Caco-2 (cell line): ENCODE data around the gene PPP1R9B. TPM values are rescaled to one million over a fixed set of nuclear protein-coding genes. Genes with fewer than 3 reads are reported as not detected.

Experiments
- BruUV-seq: library from RNA; stranded (reverse); fragments of 400-500 nt; replicated peaks from 2 replicates; lab custom pipeline; 2021; lab: Mats Ljungman, UMichigan
- CTCF ChIA-PET: fragments of 300-600 bp; sonication (Branson Sonifier 250); formaldehyde crosslinking; loops from one replicate; lab custom pipeline; 2022; ENCODE audit warnings: antibody characterized with exemption; lab: Charles Lee
- POLR2A ChIA-PET: fragments of 300-600 bp; sonication (Branson Sonifier 250); formaldehyde crosslinking; loops from one replicate; lab custom pipeline; 2022; ENCODE audit warnings: antibody characterized with exemption; lab: Charles Lee
- DNase-seq, 2 experiments: peaks; one replicate each; pipeline versions ENCODE4 v3.0.0 to v3.0.0-alpha.2; 2020 to 2022
- H3K27me3 ChIP-seq: replicated peaks from 2 replicates; pipeline ENCODE4 v1.6.0; 2011; ENCODE audit warnings: low read length; ENCODE audit not compliant: control insufficient read depth, insufficient read depth
- H3K36me3 ChIP-seq: 2 replicates; pipeline ENCODE4 v1.5.1; 2011; ENCODE audit warnings: low read length; ENCODE audit not compliant: control insufficient read depth, insufficient read depth
- H3K4me1 ChIP-seq: fragments of 250-450 bp; sonication (Bioruptor Pico); 2 replicates; pipeline ENCODE4 v1.5.1; 2020; ENCODE audit warnings: mild to moderate bottlenecking
- H3K4me3 ChIP-seq: 2 replicates; pipeline ENCODE4 v1.5.1; 2011; ENCODE audit warnings: low read depth, mild to moderate bottlenecking, control low read depth, low read length
- H3K9me3 ChIP-seq: fragments of 250-450 bp; sonication (Bioruptor Pico); 2 replicates; pipeline ENCODE4 v1.5.1; 2020; ENCODE audit warnings: mild to moderate bottlenecking, moderate library complexity
- H3K27ac Mint-ChIP-seq: one replicate; pipeline ENCODE4 v1.8.0; 2022; ENCODE audit warnings: mixed read lengths; ENCODE audit not compliant: unreplicated experiment
- H3K27me3 Mint-ChIP-seq: one replicate; pipeline ENCODE4 v1.8.0; 2022; ENCODE audit warnings: mixed read lengths; ENCODE audit not compliant: insufficient read depth, unreplicated experiment
- H3K36me3 Mint-ChIP-seq: one replicate; pipeline ENCODE4 v1.8.0; 2022; ENCODE audit warnings: mild to moderate bottlenecking, mixed read lengths; ENCODE audit not compliant: insufficient read depth, unreplicated experiment
- H3K4me1 Mint-ChIP-seq: one replicate; pipeline ENCODE4 v1.8.0; 2022; ENCODE audit warnings: low read depth, mixed read lengths; ENCODE audit not compliant: unreplicated experiment
- H3K4me3 Mint-ChIP-seq: one replicate; pipeline ENCODE4 v1.8.0; 2022; ENCODE audit warnings: mild to moderate bottlenecking, moderate library complexity, mixed read lengths; ENCODE audit not compliant: unreplicated experiment
- H3K9me3 Mint-ChIP-seq: one replicate; pipeline ENCODE4 v1.8.0; 2022; ENCODE audit warnings: mixed read lengths; ENCODE audit not compliant: unreplicated experiment
- CTCF ChIP-seq, 2 experiments: fragments of 200-600 bp in 1 of 2; IDR thresholded peaks; 1 replicate in 1 of 2; 2 replicates in 1 of 2; pipeline versions ENCODE4 v1.5.1 to v1.8.0; 2011 to 2022; ENCODE audit warnings: antibody characterized with exemption in 1 of 2, control low read depth in 1 of 2, inconsistent platforms in 1 of 2, low read depth in 1 of 2, low read length in 1 of 2, mild to moderate bottlenecking in 1 of 2, moderate library complexity in 1 of 2; ENCODE audit not compliant: insufficient read depth in 1 of 2, severe bottlenecking in 1 of 2, unreplicated experiment in 1 of 2
- intact Hi-C: fragments of 100-400 bp; cut with micrococcal nuclease; formaldehyde crosslinking; loops from one replicate; pipeline ENCODE4 v1.10.0; 2022; ENCODE audit not compliant: unreplicated experiment
- total RNA-seq: library from RNA; stranded (reverse); gene quantifications from 2 replicates; pipeline ENCODE4 v1.2.3, GENCODE V29; 2022

PPP1R9B gene
- total RNA-seq, 1 experiment from 2014 or later: 74.8 TPM

GRCh38 chr17:50169881-50170459, 19.5 kb upstream of the PPP1R9B start:
- H3K36me3 Mint-ChIP-seq: no peaks in the 10 kb centered on the region
- Histone ChIP-seq H3K27me3 (no peaks in the 10 kb centered on the region), H3K4me1 (peaks cover 2% of the 10 kb centered on the region), H3K4me3 (no peak overlapping the region), H3K9me3 (no peaks in the 10 kb centered on the region), H3K36me3 (no peaks in the 10 kb centered on the region)
- ChIA-PET CTCF (interaction anchor here (0.6 to 2.8 kb wide), 43 partner anchors 8 to 600 kb away, joined by 3 to 99 read pairs (median 4); partner anchors contain the start of genes CACNA1G, LRRC59, TAC4 and TMEM92), POLR2A (interaction anchor here (1.0 kb wide), 1 partner anchor 30 kb away, joined by 3 read pairs; no protein-coding TSS in a partner anchor)
- H3K4me1 Mint-ChIP-seq: peaks cover 7% of the 10 kb centered on the region
- H3K27me3 Mint-ChIP-seq: no peaks in the 10 kb centered on the region
- no peak overlapping the region for H3K4me3 Mint-ChIP-seq
- no peak for DNase-seq
- no peak overlapping the region for H3K27ac Mint-ChIP-seq
- no peak for TF ChIP-seq CTCF (IDR thresholded peaks at IDR 0.05; ENCODE audit: insufficient read depth in 1 of 2, low read depth in 1 of 2, low read length in 1 of 2, severe bottlenecking in 1 of 2, unreplicated experiment in 1 of 2)
- no peaks in the 10 kb centered on the region for H3K9me3 Mint-ChIP-seq
- intact Hi-C loops: loop anchor here (1.0 kb wide), 2 partner anchors 28 to 127 kb away; no protein-coding TSS in a partner anchor
- no TSS peak for BruUV-seq

- Histone ChIP-seq H3K9me3 (no peaks in the 10 kb centered on the region), H3K4me1 (peaks cover 3% of the 10 kb centered on the region; the same call in 1 of the 2 replicates), H3K36me3 (no peaks in the 10 kb centered on the region), H3K4me3 (no peak overlapping the region), H3K27me3 (no peaks in the 10 kb centered on the region)
- CTCF ChIA-PET: interaction anchor here (0.6 to 2.8 kb wide), 40 partner anchors 9 to 599 kb away, joined by 3 to 99 read pairs (median 4); partner anchors contain the start of genes CACNA1G, LRRC59, TAC4 and TMEM92
- intact Hi-C loops: loop anchor here (1.0 kb wide), 2 partner anchors 29 to 128 kb away; no protein-coding TSS in a partner anchor
- Mint-ChIP-seq H3K4me3 (no peak overlapping the region), H3K4me1 (peaks cover 7% of the 10 kb centered on the region), H3K36me3 (no peaks in the 10 kb centered on the region), H3K9me3 (no peaks in the 10 kb centered on the region), H3K27me3 (no peaks in the 10 kb centered on the region), H3K27ac (no peak overlapping the region)
- DNase-seq: peak; percentile 88
- POLR2A ChIA-PET: interaction anchor here (1.0 kb wide), 1 partner anchor 31 kb away, joined by 3 read pairs; no protein-coding TSS in a partner anchor
- peak; percentile 98 to 100 for TF ChIP-seq CTCF (IDR thresholded peaks at IDR 0.05; ENCODE audit: insufficient read depth in 1 of 2, low read depth in 1 of 2, low read length in 1 of 2, severe bottlenecking in 1 of 2, unreplicated experiment in 1 of 2)
- no TSS peak for BruUV-seq
Measured at GRCh38 chr17:50169121-50169764, 18.8 kb upstream of the PPP1R9B start.

GRCh38 chr17:50168319-50168718, 17.8 kb upstream of the PPP1R9B start:
- Histone ChIP-seq H3K27me3 (no peaks in the 10 kb centered on the region), H3K4me3 (no peak overlapping the region), H3K36me3 (no peaks in the 10 kb centered on the region), H3K4me1 (peaks cover 3% of the 10 kb centered on the region; the same call in 1 of the 2 replicates), H3K9me3 (no peaks in the 10 kb centered on the region)
- H3K27me3 Mint-ChIP-seq: no peaks in the 10 kb centered on the region
- ChIA-PET POLR2A (no interaction called here), CTCF (interaction anchor here (0.9 to 2.8 kb wide), 5 partner anchors 10 to 129 kb away, joined by 3 to 45 read pairs (median 6); no protein-coding TSS in a partner anchor)
- H3K4me3 Mint-ChIP-seq: no peak overlapping the region
- intact Hi-C loops: no loop called here
- H3K9me3 Mint-ChIP-seq: no peaks in the 10 kb centered on the region
- H3K27ac Mint-ChIP-seq: no peak overlapping the region
- TF ChIP-seq CTCF (IDR thresholded peaks at IDR 0.05; ENCODE audit: insufficient read depth in 1 of 2, low read depth in 1 of 2, low read length in 1 of 2, severe bottlenecking in 1 of 2, unreplicated experiment in 1 of 2): no peak
- H3K4me1 Mint-ChIP-seq: peaks cover 7% of the 10 kb centered on the region
- no peak for DNase-seq
- no TSS peak for BruUV-seq
- no peaks in the 10 kb centered on the region for H3K36me3 Mint-ChIP-seq
